ENCODE data around the gene ALG6.
"Not testable (repeated sequence)": the region's sequence is repeated elsewhere in the genome, so short reads cannot be mapped to it uniquely, and the experiment has no call there.

ALG6 gene

GRCh38 chr1:63418101-63418500 lies 50.7 kb downstream of the ALG6 start:
- no peak for DNase-seq

- not testable (repeated sequence) for DNase-seq
These were observed 53.3 kb downstream of the ALG6 start for GRCh38 chr1:63420746-63421145.

GRCh38 chr1:63423649-63424048 lies 56.2 kb downstream of the ALG6 start:
- no peak for DNase-seq

- DNase-seq, result no peak
These were observed 61.4 kb downstream of the ALG6 start for GRCh38 chr1:63428815-63429214.

GRCh38 chr1:63429281-63429680 lies 61.9 kb downstream of the ALG6 start:
- no peak for DNase-seq

GRCh38 chr1:63435161-63435560 lies 67.7 kb downstream of the ALG6 start:
- no peak for DNase-seq

- DNase-seq, result no peak
These were observed 74.7 kb downstream of the ALG6 start for GRCh38 chr1:63442141-63442475.

GRCh38 chr1:63448731-63449246 lies 81.4 kb downstream of the ALG6 start:
- DNase-seq, result no peak

- DNase-seq, result no peak
These were observed 83.0 kb downstream of the ALG6 start for GRCh38 chr1:63450416-63450815.

GRCh38 chr1:63453232-63453631 lies 85.8 kb downstream of the ALG6 start:
- no peak for DNase-seq

- no peak for DNase-seq
These were observed 86.8 kb downstream of the ALG6 start for GRCh38 chr1:63454269-63454668.

GRCh38 chr1:63458750-63459149 lies 91.3 kb downstream of the ALG6 start:
- DNase-seq, result no peak

GRCh38 chr1:63461661-63462230 lies 94.3 kb downstream of the ALG6 start:
- DNase-seq, result no peak

- DNase-seq, result no peak
These were observed 95.8 kb downstream of the ALG6 start for GRCh38 chr1:63463248-63463647.

- no peak for DNase-seq
These were observed 98.8 kb downstream of the ALG6 start for GRCh38 chr1:63466181-63466580.

GRCh38 chr1:63466759-63467158 lies 99.3 kb downstream of the ALG6 start:
- no peak for DNase-seq

GRCh38 chr1:63468683-63469082 lies 101.3 kb downstream of the ALG6 start:
- not testable (repeated sequence) for DNase-seq

- no peak for DNase-seq
These were observed 108.3 kb downstream of the ALG6 start for GRCh38 chr1:63475761-63476160.

- DNase-seq, result no peak
These were observed 112.6 kb downstream of the ALG6 start for GRCh38 chr1:63480057-63480456.

GRCh38 chr1:63486629-63487028 lies 119.2 kb downstream of the ALG6 start:
- DNase-seq, result no peak

GRCh38 chr1:63487336-63488065 lies 120.1 kb downstream of the ALG6 start:
- DNase-seq, result no peak

Data from activated CD4-positive, CD25-positive, alpha-beta regulatory T cell treated with anti-CD3 and anti-CD28 coated beads, Interleukin-2, amount 50 U/mL, for 72 hours (primary cell).